Stimulated activated CD4-positive, alpha-beta T cell treated with anti-CD3 and anti-CD28 coated beads, TNF-alpha, amount 100 ng/mL, for 1 hour (primary cell): ENCODE results near the gene SH3BP2.

ENCODE experiments used
- DNase-seq, 3 donors: peaks; one replicate each; pipeline ENCODE4 v3.0.0-alpha.2; 2020; ENCODE audit warnings: low read depth in 3 of 3, low spot score in 1 of 3

Gene SH3BP2

DNA sequence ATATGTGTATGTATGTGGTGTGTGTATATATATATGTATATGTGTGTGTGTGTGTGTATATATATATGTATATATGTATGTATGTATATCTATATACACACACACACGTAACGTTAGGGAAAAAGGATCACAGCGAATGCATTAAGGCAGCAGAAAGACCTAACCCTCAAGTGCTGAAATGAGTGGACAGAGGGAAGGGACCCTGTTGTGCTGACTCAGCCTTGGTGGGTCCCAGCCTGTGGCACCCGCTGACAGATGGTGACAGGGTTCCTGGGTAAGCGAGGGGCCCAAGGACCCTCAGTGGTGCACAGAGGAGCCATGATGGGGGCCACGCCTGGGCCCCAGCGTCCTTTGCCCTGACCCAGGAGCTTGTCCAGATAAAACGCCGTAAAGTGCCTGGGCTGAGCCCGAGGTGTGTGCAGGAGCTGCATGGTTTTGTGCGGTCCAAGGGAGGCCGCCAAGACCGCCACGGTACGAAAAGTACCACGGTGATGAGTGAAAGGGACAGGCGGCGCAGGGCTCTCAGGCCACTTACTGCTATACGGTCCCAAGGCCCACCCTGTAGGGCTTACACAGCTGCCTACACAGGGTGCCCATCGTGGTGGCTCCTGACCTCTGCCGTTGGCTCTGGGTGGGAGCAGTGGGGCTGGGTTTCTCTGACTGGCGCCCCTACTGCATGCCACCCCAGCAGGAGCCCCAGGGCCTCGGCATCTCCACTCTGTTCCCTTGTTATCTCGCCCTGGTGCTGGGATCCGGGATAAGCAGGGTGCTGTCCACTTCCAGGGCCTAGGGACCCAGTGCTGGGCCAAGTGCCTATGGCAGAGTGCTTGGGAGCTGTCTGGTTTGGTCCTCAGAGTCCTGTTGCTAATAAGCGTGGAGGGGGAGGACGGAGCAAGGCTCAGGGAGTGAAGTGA is 10.0 kb downstream of the SH3BP2 start:
- no peak for DNase-seq

DNA sequence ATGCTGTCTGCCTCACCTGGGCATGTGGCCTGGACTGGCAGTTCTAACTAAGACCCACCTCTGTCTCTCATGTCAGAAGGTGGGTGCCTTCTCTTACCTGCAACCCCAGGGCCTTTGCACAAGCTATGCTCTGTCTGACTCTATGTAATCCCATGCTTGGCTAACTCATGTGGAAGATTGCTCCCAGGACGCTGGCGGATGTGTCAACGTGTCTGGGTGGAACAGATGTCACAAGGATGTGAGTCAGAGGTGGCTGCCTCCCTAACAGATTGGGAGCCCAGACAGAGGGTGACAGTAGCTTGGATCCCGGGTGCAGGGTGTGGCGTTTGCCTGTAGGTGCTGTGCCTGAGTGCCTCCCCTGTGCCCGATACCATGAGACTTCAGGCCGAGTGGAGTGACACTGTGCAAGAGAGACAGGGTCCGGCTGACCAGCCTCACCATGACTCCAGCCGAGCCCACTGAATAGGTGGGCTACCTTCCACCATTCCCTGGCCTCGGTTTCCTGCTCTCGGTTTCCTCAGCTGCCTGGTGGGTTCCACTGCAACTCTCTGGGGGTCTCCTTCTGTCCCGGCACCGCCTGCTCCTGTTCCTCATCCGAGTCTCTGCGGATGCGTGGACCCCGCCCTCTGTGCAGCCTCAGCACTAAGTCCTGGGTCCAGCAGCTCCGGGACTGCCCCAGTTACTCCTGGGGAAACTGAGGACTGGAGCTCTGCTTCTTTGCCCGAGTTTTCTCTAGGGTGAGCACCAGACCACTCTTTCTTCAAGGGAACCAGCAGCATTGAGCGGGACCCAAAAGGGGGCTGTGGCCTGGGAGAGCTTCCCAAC is 11.0 kb downstream of the SH3BP2 start:
- no peak for DNase-seq

DNA sequence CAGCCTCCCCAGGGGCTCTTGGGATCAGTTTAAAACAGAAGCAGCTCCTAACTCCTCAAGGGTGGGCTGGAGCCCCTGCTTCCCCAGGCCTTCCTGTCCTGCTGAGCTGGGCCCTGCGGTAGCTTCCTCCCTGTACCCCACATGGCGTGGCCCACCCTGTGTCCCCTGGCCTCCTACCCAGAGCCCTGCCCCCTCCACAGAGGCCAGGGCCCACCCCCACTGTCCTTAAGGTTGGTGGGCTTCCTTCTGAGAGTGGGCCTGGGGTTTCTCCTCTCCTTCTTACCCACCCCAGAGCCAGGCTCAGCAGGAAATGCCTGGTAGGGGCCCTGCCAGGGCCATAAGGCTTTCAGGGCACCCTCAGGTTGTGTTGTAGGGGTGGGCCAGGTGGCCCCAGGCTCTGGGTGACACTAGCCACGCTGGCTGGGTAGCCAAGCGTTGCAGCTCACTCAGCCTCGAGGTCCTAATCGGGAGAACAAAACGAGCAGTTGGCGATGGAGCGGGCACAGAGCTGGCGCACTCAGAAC is 11.6 kb downstream of the SH3BP2 start:
- no peak for DNase-seq

DNA sequence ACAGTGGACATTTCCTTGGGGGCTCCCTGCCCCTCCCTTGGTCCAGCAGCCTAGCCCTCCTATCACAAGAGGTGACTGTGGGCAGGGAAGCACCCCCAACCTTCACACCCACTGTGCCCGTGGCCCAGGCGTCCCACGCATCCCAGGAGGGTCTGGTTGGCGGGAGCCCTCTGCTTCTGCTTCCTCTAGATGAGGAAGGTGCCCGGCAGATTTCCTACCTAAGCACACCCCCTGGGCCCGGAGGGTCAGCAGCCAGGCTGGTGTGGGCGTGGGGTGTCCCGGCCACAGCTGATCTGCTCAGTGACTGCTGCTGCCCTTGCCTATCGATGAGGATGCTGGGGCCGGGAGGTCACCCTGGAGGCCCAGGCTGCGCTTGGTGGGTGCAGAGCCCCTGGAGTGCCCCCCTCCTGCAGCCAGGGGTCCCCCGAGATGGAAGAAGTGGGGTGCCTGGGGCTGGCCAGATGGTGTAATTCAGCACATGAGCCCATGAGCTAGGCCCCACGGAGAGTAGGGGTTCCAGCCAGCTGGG is 12.2 kb downstream of the SH3BP2 start:
- DNase-seq, result no peak

DNA sequence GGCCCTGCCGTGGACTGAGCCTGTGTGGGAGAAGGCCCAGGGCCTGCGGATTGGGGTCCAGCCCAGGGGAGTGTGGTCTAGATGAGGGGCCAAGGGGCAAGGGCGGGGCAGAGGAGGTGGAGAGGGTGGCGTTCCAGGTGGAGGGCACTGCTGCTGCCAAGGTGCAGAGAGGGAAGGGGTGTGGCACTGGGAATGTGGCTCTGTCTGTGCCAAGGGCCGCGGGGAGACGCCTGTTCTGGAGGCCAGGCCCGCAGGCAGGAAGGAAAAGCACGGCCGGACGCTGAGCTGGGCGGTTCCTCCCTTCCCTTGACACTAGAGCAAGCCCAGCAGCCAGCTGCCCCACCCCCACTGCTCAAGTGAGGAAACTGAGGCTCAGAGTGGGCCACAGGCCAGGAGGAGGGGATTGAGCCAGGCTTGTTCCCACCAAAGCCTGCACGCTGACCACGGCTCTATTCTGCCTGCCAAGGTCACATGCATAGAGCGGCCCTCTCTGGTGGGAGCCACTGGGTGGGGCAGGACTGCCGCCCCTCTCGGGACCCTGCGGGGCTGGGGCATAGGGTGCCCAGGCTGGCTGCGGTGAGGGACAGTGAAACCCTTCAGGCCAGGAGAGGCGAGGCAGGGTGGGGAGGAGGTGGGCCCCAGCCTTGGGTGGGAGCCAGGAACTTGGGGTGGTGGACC is 13.0 kb downstream of the SH3BP2 start:
- DNase-seq, result no peak

DNA sequence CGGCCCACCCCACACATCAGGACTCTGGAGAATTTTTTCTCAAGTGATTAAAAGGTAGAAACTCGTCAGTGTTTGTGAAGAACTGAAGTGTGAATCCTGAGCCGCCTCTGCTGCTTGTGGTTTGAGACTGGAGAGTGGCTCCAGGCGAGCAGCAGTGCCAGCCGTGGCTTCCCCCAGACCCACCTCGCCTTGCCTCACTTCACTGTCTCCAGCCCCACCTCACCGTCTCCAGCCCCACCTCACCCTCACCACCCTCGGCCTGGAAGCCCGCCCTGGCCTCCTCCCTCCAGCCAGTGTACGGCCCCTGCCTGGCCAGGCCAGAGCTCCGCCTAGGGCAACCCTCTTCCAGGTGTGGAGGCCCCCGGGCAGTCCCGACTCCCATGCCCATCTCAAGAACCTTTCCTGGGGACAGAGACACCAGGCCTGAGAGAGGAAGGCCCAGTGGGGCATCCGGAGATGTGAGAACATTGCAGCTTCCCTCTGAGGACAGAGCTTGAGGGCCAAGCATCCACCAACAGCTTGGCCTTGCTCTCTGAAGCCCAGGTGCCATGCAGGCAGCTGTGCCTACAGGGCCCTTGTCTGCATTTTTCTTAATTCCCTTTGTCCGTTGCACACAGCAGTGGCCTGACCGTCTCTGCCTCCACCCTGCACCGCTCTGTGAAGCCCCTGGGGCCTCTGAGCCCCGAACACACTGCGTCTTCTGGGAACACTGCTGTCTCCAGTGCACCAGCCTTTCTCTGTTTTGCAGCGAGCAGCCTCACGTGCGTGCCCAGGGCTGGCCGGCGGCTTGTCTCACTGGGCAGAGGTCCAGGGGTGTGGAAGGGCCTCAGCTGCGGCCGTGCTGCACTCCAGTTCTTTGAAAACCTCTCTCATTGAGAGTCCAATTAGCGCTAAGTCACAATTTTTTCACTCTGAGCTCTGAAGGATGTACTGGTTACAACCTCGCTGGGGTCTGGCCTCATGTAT is 13.8 kb downstream of the SH3BP2 start:
- DNase-seq, result no peak

DNA sequence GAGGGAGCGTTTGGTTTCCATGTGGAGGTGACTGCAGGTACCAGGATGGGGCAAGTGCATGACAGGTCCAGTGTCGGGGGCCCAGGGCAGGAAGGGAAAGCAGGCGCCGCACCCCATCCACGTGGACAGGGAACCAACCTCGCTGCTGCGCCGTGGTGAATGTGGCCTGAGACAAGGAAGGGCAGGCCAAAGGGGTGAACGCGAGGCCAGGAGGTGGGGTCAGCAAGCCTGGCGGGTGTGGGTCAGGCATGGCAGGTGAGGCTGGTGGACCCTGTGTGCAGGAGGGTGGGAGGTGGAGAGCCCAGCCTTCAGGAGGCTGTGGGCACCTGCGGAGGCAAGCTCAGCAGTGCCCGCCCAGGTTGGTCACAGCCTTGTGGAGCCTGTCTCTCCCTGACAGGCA is 14.7 kb downstream of the SH3BP2 start:
- no peak for DNase-seq

DNA sequence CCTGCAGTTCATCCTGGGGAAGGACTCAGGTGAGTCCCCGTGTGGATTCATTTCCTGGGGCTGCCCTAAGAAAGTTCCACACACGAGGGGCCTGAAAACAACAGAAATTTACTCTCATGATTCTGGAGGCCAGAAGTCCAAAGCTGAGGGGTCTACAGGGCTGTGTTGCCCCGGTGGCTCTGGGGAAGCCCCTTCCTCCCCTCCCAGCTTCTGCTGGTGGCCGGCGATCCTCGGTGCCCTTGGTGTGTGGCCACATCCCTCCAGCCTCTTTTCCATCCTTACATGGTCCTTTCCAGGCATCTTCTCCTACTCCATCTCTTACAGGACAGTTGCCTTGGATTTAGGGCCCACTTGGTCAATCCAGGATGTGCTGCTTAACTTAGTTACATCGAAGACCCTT is 15.1 kb downstream of the SH3BP2 start:
- DNase-seq, result no peak

DNA sequence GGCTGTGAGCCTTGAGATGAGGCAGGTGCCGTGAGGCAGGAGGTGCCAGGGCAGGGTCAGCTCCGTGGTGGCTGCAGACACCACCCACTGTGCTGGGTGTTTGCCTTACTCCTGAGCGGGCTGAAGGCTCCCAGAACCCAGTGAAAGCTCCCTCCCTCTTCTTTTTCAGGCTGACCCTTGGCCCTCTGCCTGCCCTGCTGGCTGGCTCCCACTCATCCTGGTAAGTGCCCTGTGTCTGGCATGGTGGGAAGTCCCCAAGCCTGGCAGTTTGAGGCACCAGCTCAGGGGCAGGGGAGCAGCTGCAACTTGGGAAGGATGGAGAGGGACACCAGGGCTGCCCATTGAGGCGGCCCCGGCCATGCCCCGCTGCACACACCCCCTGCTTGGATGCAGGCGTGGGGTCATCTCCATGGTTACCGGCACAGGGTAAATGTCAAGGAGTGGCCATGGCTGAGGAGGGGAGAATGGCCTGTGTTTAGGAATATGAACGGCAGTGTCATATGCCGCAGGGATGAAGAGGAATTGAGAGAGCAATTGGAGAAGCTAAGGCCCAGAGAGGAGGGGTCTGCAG is 16.8 kb downstream of the SH3BP2 start:
- no peak for DNase-seq

DNA sequence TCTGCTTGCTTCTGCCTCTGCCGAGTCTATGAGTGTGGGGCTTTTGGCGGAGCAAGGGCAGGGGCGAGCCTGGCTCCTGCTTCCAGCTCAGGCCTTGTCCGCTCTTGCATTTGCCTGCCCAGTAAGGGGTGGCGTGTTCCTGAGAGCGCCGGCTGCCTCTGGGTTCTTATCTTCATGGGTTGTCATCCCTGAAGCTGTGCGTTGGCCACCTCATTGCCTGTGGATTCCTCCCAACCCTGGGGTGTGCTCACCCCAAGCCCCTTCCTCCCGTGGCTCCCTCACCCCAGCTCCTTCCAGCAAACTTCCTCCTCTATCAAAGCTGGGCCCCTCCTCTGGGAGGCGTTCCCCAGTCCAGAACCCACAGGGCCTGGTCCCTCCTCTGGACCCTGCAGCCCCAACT is 17.5 kb downstream of the SH3BP2 start:
- DNase-seq, result no peak

DNA sequence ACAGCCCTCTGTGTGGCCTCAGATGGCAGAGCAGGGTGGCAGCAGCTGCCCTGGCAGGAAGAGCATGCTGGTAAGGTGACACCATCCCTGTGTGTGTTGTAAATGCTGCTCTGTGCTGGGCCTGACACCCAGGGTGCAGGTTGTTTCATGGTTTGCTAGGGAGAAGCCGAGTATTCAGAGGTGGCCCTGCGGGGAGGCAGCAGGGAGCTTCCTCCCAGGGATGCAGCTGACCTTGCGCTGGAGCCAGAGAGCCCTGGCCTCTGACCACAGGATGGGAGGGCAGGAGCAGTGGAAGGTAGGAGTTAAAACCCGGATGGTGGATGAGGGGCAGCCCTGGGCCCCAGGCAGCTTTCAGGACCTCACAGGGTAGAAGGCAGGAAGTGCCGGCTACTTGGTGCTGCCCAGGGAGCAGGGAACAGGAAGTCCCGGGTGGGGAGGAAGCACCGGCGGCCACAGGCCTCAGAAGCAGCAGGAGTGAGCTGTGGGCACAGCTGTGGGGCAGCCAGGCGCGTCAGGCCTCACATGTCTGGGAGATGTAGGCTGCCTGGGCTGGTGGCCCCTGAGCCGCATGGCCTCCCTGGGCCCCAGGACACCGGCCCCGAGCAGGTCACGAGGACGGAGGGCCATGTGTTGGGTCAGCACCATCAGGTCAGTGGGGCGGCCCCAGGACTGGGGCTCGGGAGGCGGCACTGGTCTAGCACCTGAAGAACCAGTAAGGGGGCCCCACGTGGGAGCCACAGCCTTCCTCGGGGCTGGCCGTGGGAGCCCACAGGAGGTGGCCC is 19.1 kb downstream of the SH3BP2 start:
- no peak for DNase-seq

DNA sequence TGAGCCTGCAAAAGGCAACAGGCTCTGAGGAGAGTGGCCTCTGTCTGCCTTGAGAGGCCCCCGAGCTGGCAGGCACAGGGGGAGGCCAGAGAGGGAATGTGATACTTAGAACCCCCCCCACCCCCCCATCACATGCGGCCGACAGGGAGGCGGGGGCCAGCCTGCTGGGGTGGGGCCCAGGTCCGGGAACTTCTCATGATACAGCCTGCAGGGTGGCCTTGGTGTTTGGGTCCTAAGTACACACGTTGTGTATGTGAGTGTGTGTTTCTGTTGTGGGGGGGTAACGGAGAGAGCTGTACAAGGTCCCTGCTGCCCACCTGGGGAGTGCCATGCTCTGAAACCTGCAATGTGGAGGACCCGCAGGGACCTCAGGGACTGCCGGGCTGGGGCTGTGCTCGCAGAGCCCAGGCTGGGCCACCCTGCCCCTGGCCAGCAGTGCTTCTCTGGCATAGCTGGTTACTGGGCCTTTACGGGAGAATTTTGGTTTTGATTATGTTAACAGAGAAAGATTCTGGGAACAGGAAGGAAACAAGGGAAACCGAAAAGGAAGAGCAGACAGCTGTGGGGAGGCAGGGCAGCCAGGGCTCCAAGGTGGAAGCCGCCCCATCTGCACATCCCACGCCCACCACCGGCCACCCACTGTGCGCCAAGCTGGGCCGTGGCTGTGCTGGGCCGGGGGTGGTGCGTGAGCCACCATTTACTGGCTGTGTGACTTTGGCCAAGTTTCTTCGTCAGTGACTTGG is 19.9 kb downstream of the SH3BP2 start:
- DNase-seq, result no peak

DNA sequence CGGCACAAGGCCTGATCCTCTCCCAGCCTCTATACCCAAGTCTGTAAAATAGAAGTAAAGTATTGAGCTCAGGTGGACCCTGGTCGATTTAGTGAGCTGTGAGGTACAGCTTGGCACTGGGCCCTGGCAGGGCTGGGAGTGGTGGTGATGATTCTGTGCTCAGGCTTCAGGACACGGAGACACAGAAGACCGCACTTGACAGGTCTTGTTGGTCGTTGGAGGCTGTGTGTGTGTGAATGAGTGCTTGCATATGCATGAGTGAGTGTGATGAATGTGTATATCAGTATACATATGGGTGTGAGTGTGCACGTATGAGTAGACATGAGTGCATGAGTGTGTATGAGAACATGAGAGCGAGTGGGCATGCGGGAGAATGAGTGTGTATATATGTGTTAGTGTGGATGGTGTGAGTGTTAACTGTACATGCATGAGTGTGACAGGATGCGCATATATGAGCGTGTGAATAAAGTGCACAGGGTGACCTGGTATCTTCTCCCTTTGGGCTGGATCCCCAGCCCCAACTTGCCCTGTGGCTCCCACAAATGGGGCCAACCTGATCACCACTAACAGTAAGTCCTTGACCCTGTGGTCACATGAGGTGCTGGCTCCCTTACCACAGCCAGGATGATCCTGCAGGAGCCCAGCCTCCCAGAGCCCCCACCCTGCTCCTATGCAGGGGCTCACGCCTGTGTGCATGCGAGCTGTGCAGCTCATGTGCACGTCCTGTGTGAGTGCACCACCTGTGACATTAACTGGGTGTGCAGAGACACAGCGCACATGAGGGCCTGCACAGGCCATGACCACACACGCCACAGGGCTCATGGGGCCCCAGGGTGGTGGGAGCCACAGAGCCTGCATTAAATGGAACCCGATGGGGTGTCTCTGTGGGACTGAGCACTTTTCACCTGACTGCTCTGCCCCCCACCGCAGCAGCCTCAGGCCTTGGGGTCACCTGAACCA is 20.8 kb downstream of the SH3BP2 start:
- DNase-seq, result no peak

DNA sequence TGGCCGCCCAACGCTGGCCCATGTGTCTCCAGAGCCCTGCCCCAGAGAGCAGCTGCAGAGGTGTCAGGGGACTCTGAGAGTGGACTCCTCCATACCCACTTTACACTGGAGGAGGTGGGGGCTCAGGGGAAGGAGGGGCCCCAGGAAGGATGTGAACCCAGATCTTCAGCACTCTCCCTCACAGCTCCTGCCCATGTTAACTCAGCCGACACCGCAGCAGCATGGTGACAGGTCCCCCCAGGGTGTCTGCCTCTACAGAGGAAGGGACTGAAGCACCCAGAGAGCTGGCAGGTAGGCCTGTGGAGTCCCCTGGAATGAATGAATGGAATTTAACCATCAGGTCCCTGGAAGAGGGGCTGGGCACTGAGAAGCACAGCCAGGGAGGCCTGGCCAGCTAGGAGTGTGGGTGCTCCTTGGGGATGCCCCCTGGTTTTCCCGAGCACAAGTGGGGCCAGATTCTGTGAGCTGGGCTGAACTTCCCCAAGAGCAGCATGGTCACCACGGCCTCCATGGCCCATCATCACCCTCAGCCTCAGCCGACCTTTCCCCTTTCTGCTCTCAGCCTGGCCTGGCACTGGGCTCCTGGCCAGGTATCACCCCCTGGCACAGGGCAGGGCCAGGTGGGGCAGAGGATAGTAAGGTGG is 21.9 kb downstream of the SH3BP2 start:
- DNase-seq, result no peak

DNA sequence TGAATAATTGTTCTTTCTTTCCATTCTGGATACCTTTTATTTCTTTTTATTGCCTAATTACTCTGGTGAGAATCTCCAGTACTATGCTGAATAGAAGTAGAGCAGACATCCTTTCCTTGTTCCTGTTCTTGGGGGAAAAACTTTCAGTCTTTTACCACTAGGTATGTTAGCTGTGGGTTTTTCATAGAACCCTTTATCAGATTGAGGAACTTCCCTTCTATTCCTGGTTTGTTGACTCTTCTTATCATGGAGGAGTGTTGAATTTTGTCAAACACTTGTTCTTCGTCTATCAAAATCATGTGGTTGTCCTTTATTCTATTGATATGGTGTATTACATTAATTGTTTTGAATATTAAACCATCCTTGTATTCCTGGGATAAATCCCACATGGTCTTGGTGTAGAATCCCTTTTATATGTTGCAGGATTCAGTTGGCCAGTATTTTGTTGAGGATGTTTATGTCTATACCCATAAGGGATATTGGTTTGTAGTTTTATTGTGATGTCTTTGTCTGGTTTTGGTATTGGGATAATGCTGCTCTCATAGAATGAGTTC is 23.6 kb downstream of the SH3BP2 start:
- no peak for DNase-seq

DNA sequence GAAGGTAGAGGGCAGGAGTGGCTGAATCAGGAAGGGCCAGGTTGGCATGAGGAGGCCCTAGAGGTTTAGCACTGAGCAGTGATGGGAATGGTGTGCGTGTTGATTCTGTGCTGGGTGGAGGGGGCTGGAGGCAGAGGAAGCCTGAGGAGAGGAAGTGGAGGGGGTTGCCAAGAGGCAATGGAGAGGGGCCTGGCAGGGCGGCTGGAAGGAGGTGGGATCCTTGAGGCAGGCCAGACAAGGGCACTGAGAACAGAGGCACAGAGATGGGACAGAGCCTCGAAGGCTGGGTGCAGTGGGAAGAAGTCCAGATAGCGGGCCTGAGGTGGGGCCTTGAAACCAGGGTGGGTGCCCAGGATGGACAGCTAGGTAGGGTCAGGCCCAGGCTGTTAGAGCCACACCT is 24.3 kb downstream of the SH3BP2 start:
- DNase-seq, result no peak
